Pancreas (tissue), 10 donors: ENCODE measurements around the gene INPP5A. TPM values are rescaled to one million over a fixed set of nuclear protein-coding genes. Genes with fewer than 3 reads are reported as not detected.

Experiments
- ATAC-seq, 4 donors: fragments of 200-7000 bp; cut with Tn5 transposase; one replicate each; pipeline versions ENCODE4 v1.8.0 to v1.9.1; 2020; ENCODE audit warnings: mild to moderate bottlenecking in 4 of 4, moderate library complexity in 4 of 4
- DNase-seq, 6 donors: peaks; one replicate each; pipeline ENCODE4 v3.0.0-alpha.2; 2020
- FAIRE-seq: peaks from 2 replicates; lab custom pipeline; 2012; peaks lifted over from hg19 to GRCh38; lab: Jason Lieb, UNC
- H3K27ac ChIP-seq, 4 donors: fragments of 200-600 bp; sonication (generic); 1 replicate in 3 of 4; 2 replicates in 1 of 4; pipeline versions ENCODE4 v1.5.0 to v1.8.0; 2020
- H3K27me3 ChIP-seq, 4 donors: fragments of 200-600 bp; one replicate each; pipeline ENCODE4 v1.8.0; 2021
- H3K36me3 ChIP-seq, 3 donors: fragments of 200-600 bp; sonication (generic) in 1 of 3; one replicate each; pipeline versions ENCODE4 v1.5.0 to v1.8.0; 2020 to 2021
- H3K4me1 ChIP-seq, 3 donors: fragments of 200-600 bp; one replicate each; pipeline ENCODE4 v1.8.0; 2021
- H3K4me3 ChIP-seq, 4 donors: fragments of 200-600 bp; sonication (generic) in 2 of 4; one replicate each; pipeline versions ENCODE4 v1.5.0 to v1.8.0; 2020 to 2021
- H3K9me3 ChIP-seq, 4 donors: fragments of 200-600 bp; one replicate each; pipeline ENCODE4 v1.8.0; 2021
- CTCF ChIP-seq, 4 donors: fragments of 200-600 bp; sonication (generic) in 3 of 4; IDR thresholded peaks; one replicate each; pipeline versions ENCODE4 v1.5.0 to v1.8.0; 2021; ENCODE audit warnings: antibody characterized with exemption in 4 of 4
- WGBS, 2 donors: extraction: QIAGEN DNeasy Blood & Tissue Kit; methylation state at CpG; one replicate each; pipeline ENCODE4 v1.1.7; 2013; 5-methylcytosine and 5-hydroxymethylcytosine counted together
- intact Hi-C, 3 donors: fragments of 100-400 bp; cut with DNase I; formaldehyde crosslinking; loops; one replicate each; pipeline versions ENCODE4 v1.11.1 to v1.14.2; 2022
- polyA plus RNA-seq, 2 donors: library from polyadenylated mRNA; stranded (reverse); fragments of 200-250 nt; gene quantifications; one replicate each; pipeline ENCODE4 v1.2.3, GENCODE V29; 2013
- total RNA-seq, 6 donors: library from RNA; stranded (reverse); fragmentation: NEBNext Ultra II Directional in 4 of 6; extraction: Animal tissue kit (Norgen Biotek cat#: 25700) in 4 of 6; gene quantifications; one replicate each; pipeline versions ENCODE4 v1.2.1 to v1.2.4, GENCODE V29; 2021 to 2023
- donor health status: healthy with polysubstance abuse.
- donor health status: DM: no; HTN: no; CAD: no; lungs with moderate emphysema.
- donor health status: DM: no; HTN: no; CAD: no.
- donor health status: control.
- donor health status: control.
- donor health status: Bipolar disorder and iron deficiency.
- donor health status: DM: yes; HTN: yes; CAD: no.
- donor health status: DM: no; HTN: no; CAD: no.
- donor health status: DM: no; HTN: no; CAD: no.
- donor health status: DM: yes; HTN: yes; CAD: no.

The INPP5A gene
- total and polyA plus RNA-seq, 8 donors = 5.9 to 15.6 (median 11.3) TPM

- WGBS, 2 donors = 81 to 86% methylated on average over 4 of the region's 4 CpGs
- Histone ChIP-seq H3K4me1 (peaks cover 9 to 14% (median 11%) of the 10 kb centered on the region in 3 donors), H3K9me3 (no peaks in the 10 kb centered on the region), H3K4me3 (no peak overlapping the region), H3K36me3 (no peaks in the 10 kb centered on the region), H3K27ac (no peak overlapping the region), H3K27me3 (no peaks in the 10 kb centered on the region)
- no peak for DNase-seq
- ATAC-seq = no peak
- intact Hi-C loops = no loop called here
- no peak for FAIRE-seq
- TF ChIP-seq CTCF (IDR thresholded peaks at IDR 0.05) = no peak
Observed at GRCh38 chr10:132582137-132582536, 44.5 kb downstream of the INPP5A start.

- Histone ChIP-seq H3K27ac (no peak overlapping the region), H3K27me3 (no peaks in the 10 kb centered on the region), H3K4me3 (no peak overlapping the region), H3K9me3 (no peaks in the 10 kb centered on the region), H3K4me1 (peaks cover 5 to 7% (median 5%) of the 10 kb centered on the region in 3 donors), H3K36me3 (no peaks in the 10 kb centered on the region)
- no peak for FAIRE-seq
- no peak for DNase-seq
- intact Hi-C loops = no loop called here
- ATAC-seq = no peak
- TF ChIP-seq CTCF (IDR thresholded peaks at IDR 0.05) = no peak
- 96 to 97% methylated on average over 5 of the region's 5 CpGs for WGBS, 2 donors
Observed at GRCh38 chr10:132582771-132583170, 45.2 kb downstream of the INPP5A start.

GRCh38 chr10:132583456-132583855 is 45.9 kb downstream of the INPP5A start:
- H3K27ac ChIP-seq = no peak overlapping the region

GRCh38 chr10:132584081-132584480 is 46.5 kb downstream of the INPP5A start:
- Histone ChIP-seq H3K4me3 (no peak overlapping the region), H3K27ac (no peak overlapping the region), H3K4me1 (peaks cover 0 to 3% (median 0%) of the 10 kb centered on the region in 3 donors), H3K36me3 (no peaks in the 10 kb centered on the region), H3K9me3 (no peaks in the 10 kb centered on the region), H3K27me3 (no peaks in the 10 kb centered on the region)
- intact Hi-C loops = no loop called here
- 73 to 89% methylated on average over 1 of the region's 1 CpG for WGBS, 2 donors
- FAIRE-seq (no peak), ATAC-seq (no peak), DNase-seq (no peak)
- no peak for TF ChIP-seq CTCF (IDR thresholded peaks at IDR 0.05)

More at GRCh38 chr10:132583456-132583855, 45.9 kb downstream of the INPP5A start:
- Histone ChIP-seq H3K4me1 (peaks cover 0 to 3% (median 0%) of the 10 kb centered on the region in 3 donors), H3K36me3 (no peaks in the 10 kb centered on the region), H3K4me3 (no peak overlapping the region), H3K27me3 (no peaks in the 10 kb centered on the region), H3K9me3 (no peaks in the 10 kb centered on the region)
- intact Hi-C loops = no loop called here
- FAIRE-seq (no peak), ATAC-seq (no peak), DNase-seq (no peak)
- TF ChIP-seq CTCF (IDR thresholded peaks at IDR 0.05) = no peak
- 64 to 76% methylated on average over 9 of the region's 9 CpGs for WGBS, 2 donors
